Liver (tissue), 9 donors: Measurements from ENCODE around the gene ZNF532. TPM values are rescaled to one million over a fixed set of nuclear protein-coding genes. Genes with fewer than 3 reads are reported as not detected.

ENCODE experiments used
- DNase-seq: peaks from one replicate; pipeline ENCODE4 v3.0.0-alpha.2; 2017; ENCODE audit warnings: low spot score
- H3K27ac ChIP-seq, 2 donors: one replicate each; pipeline ENCODE4 v1.7.0; 2013; ENCODE audit warnings: inconsistent platforms in 2 of 2, low read length in 2 of 2, control low read depth in 1 of 2, low read depth in 1 of 2, mild to moderate bottlenecking in 1 of 2
- H3K27me3 ChIP-seq, 4 donors: one replicate each; pipeline versions ENCODE4 v1.6.1 to v1.7.0; 2013; ENCODE audit warnings: low read length in 3 of 4, inconsistent platforms in 1 of 4, mild to moderate bottlenecking in 1 of 4, moderate library complexity in 1 of 4; ENCODE audit not compliant: control insufficient read depth in 4 of 4, insufficient read depth in 4 of 4
- H3K36me3 ChIP-seq, 4 donors: one replicate each; pipeline versions ENCODE4 v1.6.1 to v1.7.0; 2013; ENCODE audit warnings: low read length in 3 of 4, mild to moderate bottlenecking in 3 of 4, low read depth in 1 of 4, moderate library complexity in 1 of 4; ENCODE audit not compliant: control insufficient read depth in 4 of 4, insufficient read depth in 3 of 4
- H3K4me1 ChIP-seq, 4 donors: one replicate each; pipeline versions ENCODE4 v1.6.1 to v1.7.0; 2013; ENCODE audit warnings: low read length in 3 of 4, mild to moderate bottlenecking in 3 of 4, moderate library complexity in 1 of 4; ENCODE audit not compliant: control insufficient read depth in 4 of 4, insufficient read depth in 4 of 4
- H3K4me3 ChIP-seq, 3 donors: one replicate each; pipeline versions ENCODE4 v1.6.1 to v1.7.0; 2013; ENCODE audit warnings: low read length in 3 of 3, control low read depth in 1 of 3, low read depth in 1 of 3, mild to moderate bottlenecking in 1 of 3
- H3K9ac ChIP-seq, 2 donors: one replicate each; pipeline ENCODE4 v1.7.0; 2013; ENCODE audit warnings: low read length in 2 of 2, mild to moderate bottlenecking in 2 of 2, moderate library complexity in 2 of 2, control low read depth in 1 of 2, low read depth in 1 of 2
- H3K9me3 ChIP-seq, 4 donors: one replicate each; pipeline versions ENCODE4 v1.6.1 to v1.7.0; 2013; ENCODE audit warnings: low read length in 3 of 4; ENCODE audit not compliant: control insufficient read depth in 4 of 4
- ATF3 ChIP-seq: IDR thresholded peaks from 2 replicates; pipeline ENCODE4 v1.6.1; 2016; ENCODE audit warnings: antibody characterized with exemption
- CTCF ChIP-seq: fragments of 150-350 bp; IDR thresholded peaks from 2 replicates; pipeline ENCODE4 v1.5.1; 2017; ENCODE audit warnings: improper control_type of control experiment, low read depth, low read length; ENCODE audit not compliant: missing input control
- EGR1 ChIP-seq, 2 donors: IDR thresholded peaks; 2 replicates each; pipeline ENCODE4 v1.6.1; 2016 to 2018; ENCODE audit warnings: antibody characterized with exemption in 2 of 2, low read depth in 2 of 2
- FOXA1 ChIP-seq: IDR thresholded peaks from 2 replicates; pipeline ENCODE4 v1.6.1; 2016; ENCODE audit warnings: antibody characterized with exemption
- GABPA ChIP-seq, 2 donors: IDR thresholded peaks in 1 of 2; conservative IDR thresholded peaks in 1 of 2; 2 replicates each; pipeline ENCODE4 v1.6.1; 2016; ENCODE audit warnings: antibody characterized with exemption in 2 of 2, mild to moderate bottlenecking in 1 of 2, moderate library complexity in 1 of 2
- HNF4A ChIP-seq, 2 donors: conservative IDR thresholded peaks; 2 replicates each; pipeline ENCODE4 v1.6.1; 2016; ENCODE audit warnings: antibody characterized with exemption in 2 of 2, mild to moderate bottlenecking in 2 of 2
- HNF4G ChIP-seq: IDR thresholded peaks from 2 replicates; pipeline ENCODE4 v1.6.1; 2016; ENCODE audit warnings: antibody characterized with exemption
- JUND ChIP-seq, 2 donors: IDR thresholded peaks; 2 replicates each; pipeline ENCODE4 v1.6.1; 2016; ENCODE audit warnings: antibody characterized with exemption in 2 of 2
- MAX ChIP-seq: IDR thresholded peaks from 2 replicates; pipeline ENCODE4 v1.6.1; 2016; ENCODE audit warnings: antibody characterized with exemption
- NR2F2 ChIP-seq: IDR thresholded peaks from 2 replicates; pipeline ENCODE4 v1.6.1; 2016; ENCODE audit warnings: antibody characterized with exemption
- RAD21 ChIP-seq, 2 donors: IDR thresholded peaks; 2 replicates each; pipeline ENCODE4 v1.6.1; 2016; ENCODE audit warnings: antibody characterized with exemption in 2 of 2, mild to moderate bottlenecking in 2 of 2
- REST ChIP-seq: IDR thresholded peaks from 2 replicates; pipeline ENCODE4 v1.6.1; 2016; ENCODE audit warnings: antibody characterized with exemption, mild to moderate bottlenecking
- RXRA ChIP-seq, 2 donors: IDR thresholded peaks; 2 replicates each; pipeline ENCODE4 v1.6.1; 2017 to 2018; ENCODE audit warnings: antibody characterized with exemption in 2 of 2, mild to moderate bottlenecking in 1 of 2
- TAF1 ChIP-seq: conservative IDR thresholded peaks from 2 replicates; pipeline ENCODE4 v1.6.1; 2016; ENCODE audit warnings: antibody characterized with exemption, mild to moderate bottlenecking
- YY1 ChIP-seq: IDR thresholded peaks from 2 replicates; pipeline ENCODE4 v1.6.1; 2016; ENCODE audit warnings: antibody characterized with exemption, mild to moderate bottlenecking
- ZBTB33 ChIP-seq: IDR thresholded peaks from 2 replicates; pipeline ENCODE4 v1.6.1; 2016; ENCODE audit warnings: antibody characterized with exemption
- WGBS: extraction: QIAGEN DNeasy Blood & Tissue Kit; methylation state at CpG from one replicate; pipeline ENCODE4 v1.1.7; 2013; 5-methylcytosine and 5-hydroxymethylcytosine counted together
- polyA plus RNA-seq, 2 donors: library from polyadenylated mRNA; stranded (reverse) in 1 of 2; unstranded in 1 of 2; fragments of 200-250 nt in 1 of 2; fragments of >200 nt in 1 of 2; fragmentation: Nextera tagmentation in 1 of 2; extraction: Ambion mirVana in 1 of 2; gene quantifications; one replicate each; pipeline versions ENCODE4 v1.2.1 to v1.2.3, GENCODE V29; 2013 to 2015
- total RNA-seq, 2 donors: library from RNA; depleted of rRNA; stranded (reverse); fragments of >200 nt; gene quantifications; one replicate each; pipeline ENCODE4 v1.2.3, GENCODE V29; 2014
- donor health status: healthy.
- donor health status: healthy.
- donor health status: healthy.
- donor health status: healthy.
- donor health status: healthy.

The ZNF532 gene
- total and polyA plus RNA-seq, 4 donors: 0.68 to 5.6 (median 2.5) TPM

- TF ChIP-seq FOXA1: no peak
- TF ChIP-seq EGR1 (IDR thresholded peaks at IDR 0.05; ENCODE audit: low read depth in 2 of 2): no peak
- TF ChIP-seq CTCF: no peak
These were observed 3.8 kb downstream of the ZNF532 start (continued) for GRCh38 chr18:58868440-58868839.

GRCh38 chr18:58870130-58870529, 5.5 kb downstream of the ZNF532 start:
- H3K4me3 ChIP-seq: no peak overlapping the region
- TF ChIP-seq RAD21 (IDR thresholded peaks at IDR 0.05) (no peak), ZBTB33 (no peak)
- H3K9ac ChIP-seq: no peak overlapping the region
- no peaks in the 10 kb centered on the region for H3K27me3 ChIP-seq
- DNase-seq: no peak
- peaks cover 0 to 3% (median 0%) of the 10 kb centered on the region in 4 donors for H3K36me3 ChIP-seq
- H3K9me3 ChIP-seq: no peaks in the 10 kb centered on the region
- 94% methylated on average over 5 of the region's 5 CpGs for WGBS
- peaks cover 0 to 9% (median under 1%) of the 10 kb centered on the region in 4 donors for H3K4me1 ChIP-seq
- no peak overlapping the region for H3K27ac ChIP-seq

GRCh38 chr18:58870621-58871020, 5.9 kb downstream of the ZNF532 start:
- peaks cover 0 to 6% (median under 1%) of the 10 kb centered on the region in 4 donors for H3K4me1 ChIP-seq
- H3K27me3 ChIP-seq: no peaks in the 10 kb centered on the region
- H3K9me3 ChIP-seq: no peaks in the 10 kb centered on the region
- WGBS: 95% methylated on average over 2 of the region's 2 CpGs
- no peak overlapping the region for H3K4me3 ChIP-seq
- no peak overlapping the region for H3K9ac ChIP-seq
- no peak for TF ChIP-seq GABPA (IDR thresholded peaks at IDR 0.05 in 1 of 2, conservative IDR thresholded peaks at IDR 0.05 in 1 of 2)
- TF ChIP-seq TAF1: no peak
- no peak for TF ChIP-seq RXRA (IDR thresholded peaks at IDR 0.05)
- no peak for TF ChIP-seq JUND (IDR thresholded peaks at IDR 0.05)
- no peak for TF ChIP-seq ATF3
- no peak for TF ChIP-seq FOXA1
- TF ChIP-seq CTCF: no peak
- TF ChIP-seq YY1: no peak
- no peak for TF ChIP-seq RAD21 (IDR thresholded peaks at IDR 0.05)
- no peak for TF ChIP-seq HNF4A (conservative IDR thresholded peaks at IDR 0.05)
- TF ChIP-seq REST: no peak
- no peak for TF ChIP-seq MAX
- no peak for TF ChIP-seq HNF4G
- TF ChIP-seq ZBTB33: no peak
- no peak for TF ChIP-seq NR2F2
- H3K36me3 ChIP-seq: peaks cover 0 to 3% (median 0%) of the 10 kb centered on the region in 4 donors
- DNase-seq: no peak
- no peak overlapping the region for H3K27ac ChIP-seq
